PC-9 (cell line): Measurements from ENCODE around the gene SENP8. TPM values are rescaled to one million over a fixed set of nuclear protein-coding genes. Genes with fewer than 3 reads are reported as not detected.

Experiments
- BruUV-seq: library from RNA; stranded (reverse); fragments of 400-500 nt; replicated peaks from 2 replicates; lab custom pipeline; 2021; lab: Mats Ljungman, UMichigan
- CTCF ChIA-PET: fragments of 300-600 bp; sonication (Branson Sonifier 250); formaldehyde crosslinking; loops from one replicate; lab custom pipeline; 2022; ENCODE audit warnings: antibody characterized with exemption; lab: Charles Lee
- POLR2A ChIA-PET: fragments of 300-600 bp; sonication (Branson Sonifier 250); formaldehyde crosslinking; loops from one replicate; lab custom pipeline; 2022; ENCODE audit warnings: antibody characterized with exemption; ENCODE audit not compliant: unreplicated experiment; lab: Charles Lee
- DNase-seq, 2 experiments: peaks; one replicate each; pipeline versions ENCODE4 v3.0.0 to v3.0.0-alpha.2; 2015 to 2022; ENCODE audit warnings: mixed read lengths in 1 of 2
- H2AFZ ChIP-seq: fragments of 200-600 bp; sonication (generic); 2 replicates; pipeline ENCODE4 v1.8.1; 2017; ENCODE audit warnings: antibody characterized with exemption
- H3F3A ChIP-seq: fragments of 200-600 bp; sonication (generic); 2 replicates; pipeline ENCODE4 v1.8.1; 2017; ENCODE audit warnings: antibody characterized with exemption, mild to moderate bottlenecking, low read depth; ENCODE audit not compliant: insufficient read depth
- H3K27ac ChIP-seq: fragments of 200-600 bp; sonication (generic); 2 replicates; pipeline ENCODE4 v1.6.1; 2016; ENCODE audit warnings: mixed run types
- H3K27me3 ChIP-seq: fragments of 200-600 bp; sonication (generic); 2 replicates; pipeline ENCODE4 v1.6.1; 2016; ENCODE audit warnings: low read depth, mixed run types; ENCODE audit not compliant: insufficient read depth
- H3K36me3 ChIP-seq: fragments of 200-600 bp; sonication (generic); 2 replicates; pipeline ENCODE4 v1.6.1; 2016; ENCODE audit warnings: low read depth, mixed run types
- H3K4me1 ChIP-seq: fragments of 200-600 bp; sonication (generic); replicated peaks from 2 replicates; pipeline ENCODE4 v1.6.1; 2016; ENCODE audit warnings: mixed run types; ENCODE audit not compliant: insufficient read depth
- H3K4me2 ChIP-seq: fragments of 200-600 bp; sonication (generic); 2 replicates; pipeline ENCODE4 v1.6.1; 2017; ENCODE audit warnings: mixed run types
- H3K4me3 ChIP-seq: fragments of 200-600 bp; sonication (generic); 2 replicates; pipeline ENCODE4 v1.6.1; 2016; ENCODE audit warnings: mixed run types
- H3K79me2 ChIP-seq: fragments of 200-600 bp; sonication (generic); 2 replicates; pipeline ENCODE4 v1.6.1; 2017; ENCODE audit warnings: low read depth, mixed run types
- H3K9me2 ChIP-seq: fragments of 200-600 bp; sonication (generic); 2 replicates; pipeline ENCODE4 v1.8.1; 2017; ENCODE audit warnings: mild to moderate bottlenecking; ENCODE audit not compliant: insufficient read depth
- H3K9me3 ChIP-seq: fragments of 200-600 bp; sonication (generic); 2 replicates; pipeline ENCODE4 v1.8.1; 2016; ENCODE audit warnings: low read depth; ENCODE audit not compliant: insufficient read depth
- H4K20me1 ChIP-seq: fragments of 200-600 bp; sonication (generic); 2 replicates; pipeline ENCODE4 v1.8.1; 2017; ENCODE audit not compliant: insufficient read depth
- CTCF ChIP-seq: fragments of 200-600 bp; sonication (generic); conservative IDR thresholded peaks from 2 replicates; pipeline ENCODE4 v1.6.1; 2017; ENCODE audit warnings: mixed run types, antibody characterized with exemption, mild to moderate bottlenecking, moderate library complexity
- EZH2 ChIP-seq: fragments of 200-600 bp; sonication (generic); IDR thresholded peaks from 2 replicates; pipeline ENCODE4 v1.8.0; 2017; ENCODE audit warnings: antibody characterized with exemption, low read depth
- intact Hi-C: fragments of 100-400 bp; cut with micrococcal nuclease; formaldehyde crosslinking; loops from one replicate; pipeline ENCODE4 v1.10.0; 2022; ENCODE audit not compliant: unreplicated experiment
- total RNA-seq: library from RNA; stranded (reverse); gene quantifications from 2 replicates; pipeline ENCODE4 v1.2.3, GENCODE V29; 2021

SENP8 gene
- total RNA-seq, 1 experiment from 2014 or later, result 3.8 TPM

GRCh38 chr15:72176159-72176558 is 58.0 kb downstream of the SENP8 start:
- Histone ChIP-seq H4K20me1 (no peaks in the 10 kb centered on the region), H3K4me3 (no peak overlapping the region), H3K27ac (no peak overlapping the region), H3K4me2 (no peak overlapping the region), H3K9me2 (no peaks in the 10 kb centered on the region), H3K36me3 (no peaks in the 10 kb centered on the region), H3K9me3 (no peaks in the 10 kb centered on the region), H3K79me2 (no peaks in the 10 kb centered on the region), H3K4me1 (peaks cover 39% of the 10 kb centered on the region), H2AFZ (no peak overlapping the region), H3K27me3 (no peaks in the 10 kb centered on the region), H3F3A (peaks cover 13% of the 10 kb centered on the region)
- intact Hi-C loops, result no loop called here
- TF ChIP-seq EZH2 (no peak), CTCF (no peak)
- no peak for DNase-seq
- no TSS peak for BruUV-seq
- ChIA-PET CTCF (interaction anchor here (0.6 kb wide), 2 partner anchors 12 to 371 kb away, joined by 3 to 16 read pairs; no protein-coding TSS in a partner anchor), POLR2A (interaction anchor here (0.7 kb wide), 1 partner anchor 183 kb away, joined by 20 read pairs; no protein-coding TSS in a partner anchor)

GRCh38 chr15:72176743-72177142 is 58.5 kb downstream of the SENP8 start:
- intact Hi-C loops, result no loop called here
- H3K9me2 ChIP-seq, result no peaks in the 10 kb centered on the region
- H3K4me2 ChIP-seq, result no peak overlapping the region
- TF ChIP-seq CTCF (no peak), EZH2 (no peak)
- H3K27me3 ChIP-seq, result no peaks in the 10 kb centered on the region
- H2AFZ ChIP-seq, result no peak overlapping the region
- H3K36me3 ChIP-seq, result no peaks in the 10 kb centered on the region
- H3K4me1 ChIP-seq, result peaks cover 39% of the 10 kb centered on the region
- BruUV-seq, result no TSS peak
- no peaks in the 10 kb centered on the region for H4K20me1 ChIP-seq
- peaks cover 13% of the 10 kb centered on the region for H3F3A ChIP-seq
- H3K4me3 ChIP-seq, result no peak overlapping the region
- H3K27ac ChIP-seq, result no peak overlapping the region
- POLR2A ChIA-PET, result interaction anchor here (0.7 kb wide), 2 partner anchors 182 to 296 kb away, joined by 3 to 20 read pairs; no protein-coding TSS in a partner anchor
- DNase-seq, result no peak
- H3K9me3 ChIP-seq, result no peaks in the 10 kb centered on the region
- CTCF ChIA-PET, result interaction anchor here (0.6 kb wide), 1 partner anchor 20 kb away, joined by 28 read pairs; no protein-coding TSS in a partner anchor
- H3K79me2 ChIP-seq, result no peaks in the 10 kb centered on the region

GRCh38 chr15:72178976-72179585 is 60.9 kb downstream of the SENP8 start:
- Histone ChIP-seq H3K79me2 (no peaks in the 10 kb centered on the region), H3K4me3 (no peak overlapping the region), H3K4me2 (no peak overlapping the region), H3F3A (peaks cover 35% of the 10 kb centered on the region), H3K36me3 (no peaks in the 10 kb centered on the region), H3K4me1 (peaks cover 61% of the 10 kb centered on the region), H2AFZ (no peak overlapping the region), H3K9me3 (no peaks in the 10 kb centered on the region), H3K9me2 (no peaks in the 10 kb centered on the region), H3K27me3 (no peaks in the 10 kb centered on the region), H4K20me1 (no peaks in the 10 kb centered on the region), H3K27ac (no peak overlapping the region)
- intact Hi-C loops, result no loop called here
- DNase-seq, result no peak
- no TSS peak for BruUV-seq
- CTCF ChIA-PET, result no interaction called here
- TF ChIP-seq CTCF (no peak), EZH2 (no peak)
- POLR2A ChIA-PET, result no interaction called here
